PFSK-1 (cell line): ENCODE results near the gene PGBD5.

Experiments used
- FOXP2 ChIP-seq: optimal IDR thresholded peaks from 2 replicates; pipeline ENCODE3; 2011; ENCODE audit warnings: borderline replicate concordance, control low read depth, inconsistent platforms; ENCODE audit not compliant: insufficient read depth; ENCODE audit errors: extremely low read length, extremely low read depth
- POLR2AphosphoS5 ChIP-seq: IDR thresholded peaks from 2 replicates; pipeline ENCODE4 v1.6.1; 2012; ENCODE audit warnings: low read depth, mild to moderate bottlenecking, control low read depth, low read length, moderate library complexity
- SIN3A ChIP-seq: IDR thresholded peaks from 2 replicates; pipeline ENCODE4 v1.6.1; 2012; ENCODE audit warnings: mild to moderate bottlenecking, low read length, moderate library complexity, borderline replicate concordance; ENCODE audit not compliant: insufficient read depth
- TAF1 ChIP-seq: IDR thresholded peaks from 2 replicates; pipeline ENCODE4 v1.6.1; 2012; ENCODE audit warnings: low read length, control low read depth, borderline replicate concordance; ENCODE audit not compliant: insufficient read depth
- TF ChIP-seq, protein P1 (sequence below), 2 experiments: IDR thresholded peaks; 2 replicates each; pipeline versions ENCODE4 v1.6.1 to v1.8.0; 2011 to 2012; ENCODE audit warnings: low read depth in 2 of 2, low read length in 2 of 2, control low read depth in 1 of 2, inconsistent platforms in 1 of 2, mild to moderate bottlenecking in 1 of 2, moderate library complexity in 1 of 2; ENCODE audit not compliant: insufficient read depth in 1 of 2

Gene PGBD5

DNA sequence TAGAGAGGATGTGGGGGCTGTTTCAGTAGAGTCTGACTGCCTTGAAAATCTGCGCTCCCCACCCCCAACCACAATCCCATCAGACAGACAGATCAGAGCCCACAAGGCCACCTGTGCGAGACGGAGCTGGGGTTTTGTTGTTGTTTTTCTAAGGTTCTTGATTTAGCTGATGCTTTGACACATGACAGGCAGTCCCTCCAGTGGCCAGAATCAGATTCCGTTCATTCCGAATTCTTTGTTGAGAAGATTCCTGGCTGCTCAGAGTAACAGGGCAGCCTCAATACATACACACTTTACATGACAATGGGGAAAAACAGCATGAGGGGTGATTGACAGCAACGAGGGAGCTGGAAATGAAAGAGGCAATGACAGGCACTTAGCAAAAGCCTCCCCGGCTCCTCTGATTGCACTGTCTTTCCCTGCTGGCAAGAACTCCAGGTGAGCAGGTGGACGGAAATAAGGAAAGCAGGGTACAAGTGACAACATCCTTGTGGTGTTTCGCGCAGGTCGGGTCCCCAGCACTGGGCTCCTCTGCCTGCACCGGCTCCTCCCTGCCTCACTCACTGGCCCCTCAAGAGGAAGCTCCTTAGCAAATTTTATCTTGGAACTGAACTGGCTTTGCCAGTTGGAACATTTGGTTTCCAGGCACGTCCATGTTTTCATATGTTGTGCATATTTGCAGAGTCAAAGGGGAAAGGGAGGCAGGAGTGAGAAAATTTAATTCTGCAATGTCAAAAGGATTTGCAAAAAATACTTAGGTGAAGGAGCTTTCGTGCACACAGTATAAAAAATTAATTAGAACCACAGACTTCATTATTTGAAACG lies 148.7 kb downstream of the PGBD5 start:
- TF ChIP-seq FOXP2 (no peak), POLR2AphosphoS5 (no peak), TAF1 (no peak), SIN3A (no peak)
- TF ChIP-seq, protein P1, sequence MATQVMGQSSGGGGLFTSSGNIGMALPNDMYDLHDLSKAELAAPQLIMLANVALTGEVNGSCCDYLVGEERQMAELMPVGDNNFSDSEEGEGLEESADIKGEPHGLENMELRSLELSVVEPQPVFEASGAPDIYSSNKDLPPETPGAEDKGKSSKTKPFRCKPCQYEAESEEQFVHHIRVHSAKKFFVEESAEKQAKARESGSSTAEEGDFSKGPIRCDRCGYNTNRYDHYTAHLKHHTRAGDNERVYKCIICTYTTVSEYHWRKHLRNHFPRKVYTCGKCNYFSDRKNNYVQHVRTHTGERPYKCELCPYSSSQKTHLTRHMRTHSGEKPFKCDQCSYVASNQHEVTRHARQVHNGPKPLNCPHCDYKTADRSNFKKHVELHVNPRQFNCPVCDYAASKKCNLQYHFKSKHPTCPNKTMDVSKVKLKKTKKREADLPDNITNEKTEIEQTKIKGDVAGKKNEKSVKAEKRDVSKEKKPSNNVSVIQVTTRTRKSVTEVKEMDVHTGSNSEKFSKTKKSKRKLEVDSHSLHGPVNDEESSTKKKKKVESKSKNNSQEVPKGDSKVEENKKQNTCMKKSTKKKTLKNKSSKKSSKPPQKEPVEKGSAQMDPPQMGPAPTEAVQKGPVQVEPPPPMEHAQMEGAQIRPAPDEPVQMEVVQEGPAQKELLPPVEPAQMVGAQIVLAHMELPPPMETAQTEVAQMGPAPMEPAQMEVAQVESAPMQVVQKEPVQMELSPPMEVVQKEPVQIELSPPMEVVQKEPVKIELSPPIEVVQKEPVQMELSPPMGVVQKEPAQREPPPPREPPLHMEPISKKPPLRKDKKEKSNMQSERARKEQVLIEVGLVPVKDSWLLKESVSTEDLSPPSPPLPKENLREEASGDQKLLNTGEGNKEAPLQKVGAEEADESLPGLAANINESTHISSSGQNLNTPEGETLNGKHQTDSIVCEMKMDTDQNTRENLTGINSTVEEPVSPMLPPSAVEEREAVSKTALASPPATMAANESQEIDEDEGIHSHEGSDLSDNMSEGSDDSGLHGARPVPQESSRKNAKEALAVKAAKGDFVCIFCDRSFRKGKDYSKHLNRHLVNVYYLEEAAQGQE (IDR thresholded peaks at IDR 0.05; ENCODE audit: insufficient read depth in 1 of 2, low read depth in 2 of 2, low read length in 2 of 2): no peak

DNA sequence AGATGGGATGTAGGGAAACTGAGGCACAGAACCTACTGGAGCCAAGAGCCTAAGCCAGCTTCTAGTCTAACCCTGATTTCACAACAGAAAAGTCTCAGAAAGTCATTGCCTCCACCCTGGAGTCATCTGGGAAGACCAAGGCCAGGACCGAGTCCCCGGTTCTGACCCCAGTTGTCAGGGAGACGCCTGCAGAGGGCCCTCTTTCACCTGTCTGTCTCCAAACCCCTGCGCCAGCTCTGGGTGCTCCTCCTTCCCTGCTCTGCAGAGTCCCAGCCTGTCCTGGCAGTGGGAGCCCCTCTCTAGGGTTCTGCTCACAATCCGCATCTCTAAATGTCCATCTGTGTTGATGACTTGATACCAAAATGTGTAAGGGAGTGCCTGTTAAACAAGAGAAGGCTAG lies 149.7 kb downstream of the PGBD5 start:
- TF ChIP-seq SIN3A (no peak), TAF1 (no peak), FOXP2 (no peak), POLR2AphosphoS5 (no peak)
- TF ChIP-seq, protein P1 (IDR thresholded peaks at IDR 0.05; ENCODE audit: insufficient read depth in 1 of 2, low read depth in 2 of 2, low read length in 2 of 2): no peak

DNA sequence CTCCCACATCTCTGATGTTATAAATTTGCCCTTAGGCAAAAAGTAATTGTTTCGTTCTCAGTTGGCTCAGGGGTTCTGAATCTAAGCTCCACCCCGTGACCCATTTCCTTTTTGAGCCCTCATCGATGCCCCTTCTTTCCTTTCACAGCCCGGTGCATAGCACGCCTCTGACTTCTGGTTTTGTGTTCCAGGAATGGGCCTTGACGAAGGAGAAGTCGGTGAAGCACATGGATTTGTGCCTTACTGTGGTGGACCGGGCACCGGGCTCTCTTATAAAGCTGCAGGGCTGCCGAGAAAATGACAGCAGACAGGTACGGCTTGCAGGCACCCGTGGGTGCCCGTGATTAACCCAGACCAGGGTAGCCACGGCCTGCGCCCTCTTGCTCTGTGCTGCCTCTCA lies 151.9 kb downstream of the PGBD5 start:
- TF ChIP-seq TAF1: no peak
- no peak for TF ChIP-seq FOXP2
- TF ChIP-seq SIN3A: no peak
- TF ChIP-seq, protein P1 (IDR thresholded peaks at IDR 0.05; ENCODE audit: insufficient read depth in 1 of 2, low read depth in 2 of 2, low read length in 2 of 2): no peak
- TF ChIP-seq POLR2AphosphoS5: no peak

DNA sequence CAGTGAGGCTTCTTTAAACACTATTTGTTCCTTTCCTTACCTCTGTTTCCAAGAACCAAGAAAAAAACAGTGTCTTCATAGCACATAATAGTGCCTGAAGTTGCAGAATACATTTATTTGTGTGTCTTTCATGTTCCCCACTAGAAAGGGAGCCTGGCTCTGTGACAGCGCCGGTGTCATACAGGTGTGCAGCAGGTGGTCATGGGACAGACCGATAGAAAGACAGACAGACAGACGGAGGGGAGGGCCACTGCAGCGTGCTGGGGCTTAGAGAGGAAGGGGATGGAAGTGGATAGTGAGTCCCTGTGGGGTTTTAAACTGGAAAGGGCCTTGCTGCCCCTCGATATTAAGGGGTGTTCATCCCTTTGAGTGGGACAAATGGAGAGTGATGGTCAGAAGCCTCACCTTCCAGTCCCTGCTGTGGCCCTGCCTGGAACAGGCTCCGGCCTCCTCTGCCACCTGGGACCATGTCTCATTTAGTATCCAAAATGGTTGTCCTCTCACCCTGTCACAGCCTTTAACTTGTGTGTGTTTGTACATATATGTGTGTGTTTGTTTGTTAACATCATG lies 152.9 kb downstream of the PGBD5 start:
- TF ChIP-seq, protein P1 (IDR thresholded peaks at IDR 0.05; ENCODE audit: insufficient read depth in 1 of 2, low read depth in 2 of 2, low read length in 2 of 2): no peak
- TF ChIP-seq FOXP2 (no peak), TAF1 (no peak), SIN3A (no peak), POLR2AphosphoS5 (no peak)
